NT2/D1 (cell line): ENCODE data around the gene DNAAF2.

ENCODE experiments used
- DNase-seq: peaks from one replicate; pipeline ENCODE4 v3.0.0-alpha.2; 2011; ENCODE audit warnings: low read depth, low spot score
- H3K27me3 ChIP-seq: 2 replicates; pipeline ENCODE4 v1.6.0; 2011; ENCODE audit warnings: mild to moderate bottlenecking; ENCODE audit not compliant: insufficient read length, insufficient read depth
- H3K36me3 ChIP-seq: 2 replicates; pipeline ENCODE4 v1.6.1; 2011; ENCODE audit warnings: mild to moderate bottlenecking, low read length, mixed read lengths; ENCODE audit not compliant: insufficient read depth, insufficient read length
- H3K4me1 ChIP-seq: 2 replicates; pipeline ENCODE4 v1.5.1; 2011; ENCODE audit not compliant: insufficient read depth, insufficient read length
- H3K4me3 ChIP-seq: 2 replicates; pipeline ENCODE4 v1.5.1; 2011; ENCODE audit warnings: low read depth; ENCODE audit not compliant: insufficient read length
- H3K9ac ChIP-seq: 2 replicates; pipeline ENCODE4 v1.6.0; 2011; ENCODE audit warnings: low read depth; ENCODE audit not compliant: insufficient read length
- H3K9me3 ChIP-seq: 2 replicates; pipeline ENCODE4 v1.5.1; 2011; ENCODE audit warnings: mild to moderate bottlenecking, low read length; ENCODE audit not compliant: insufficient read depth
- SUZ12 ChIP-seq: IDR thresholded peaks from 2 replicates; pipeline ENCODE4 v1.6.1; 2011; ENCODE audit not compliant: insufficient read length, insufficient read depth; ENCODE audit errors: extremely low read depth
- YY1 ChIP-seq: IDR thresholded peaks from 2 replicates; pipeline ENCODE4 v1.6.1; 2011; ENCODE audit not compliant: insufficient read length, insufficient read depth
- ZNF274 ChIP-seq: IDR thresholded peaks from 2 replicates; pipeline ENCODE4 v1.6.1; 2011; ENCODE audit warnings: mild to moderate bottlenecking, low read depth, low read length

Gene DNAAF2

GRCh38 chr14:49633640-49634546 lies 1.2 kb downstream of the DNAAF2 start:
- peak overlapping the region; percentile 99 for H3K9ac ChIP-seq
- peaks cover 36% of the 10 kb centered on the region for H3K36me3 ChIP-seq
- no peaks in the 10 kb centered on the region for H3K4me1 ChIP-seq
- H3K4me3 ChIP-seq: peak overlapping the region; percentile 96
- DNase-seq: peak; percentile 90
- no peaks in the 10 kb centered on the region for H3K9me3 ChIP-seq
- TF ChIP-seq SUZ12: no peak
- TF ChIP-seq ZNF274: no peak
- TF ChIP-seq YY1: no peak
- H3K27me3 ChIP-seq: no peaks in the 10 kb centered on the region

GRCh38 chr14:49623941-49624839 lies 10.9 kb downstream of the DNAAF2 start:
- no peaks in the 10 kb centered on the region for H3K4me1 ChIP-seq
- no peak for DNase-seq
- TF ChIP-seq SUZ12: no peak
- TF ChIP-seq YY1: no peak
- no peak for TF ChIP-seq ZNF274
- peaks cover 42% of the 10 kb centered on the region for H3K36me3 ChIP-seq
- no peaks in the 10 kb centered on the region for H3K27me3 ChIP-seq
- no peaks in the 10 kb centered on the region for H3K9me3 ChIP-seq
- no peak overlapping the region for H3K9ac ChIP-seq
- H3K4me3 ChIP-seq: no peak overlapping the region

- Histone ChIP-seq H3K27me3 (no peaks in the 10 kb centered on the region), H3K9ac (no peak overlapping the region), H3K4me1 (no peaks in the 10 kb centered on the region), H3K36me3 (peaks cover 39% of the 10 kb centered on the region), H3K9me3 (no peaks in the 10 kb centered on the region), H3K4me3 (no peak overlapping the region)
- DNase-seq: no peak
- TF ChIP-seq SUZ12: no peak
- TF ChIP-seq YY1: no peak
- TF ChIP-seq ZNF274: no peak
Observed at GRCh38 chr14:49623387-49623786, 11.7 kb downstream of the DNAAF2 start.

GRCh38 chr14:49622022-49622607 lies 12.9 kb downstream of the DNAAF2 start:
- no peaks in the 10 kb centered on the region for H3K9me3 ChIP-seq
- H3K4me1 ChIP-seq: no peaks in the 10 kb centered on the region
- peak overlapping the region; percentile 79 for H3K4me3 ChIP-seq
- H3K27me3 ChIP-seq: no peaks in the 10 kb centered on the region
- H3K9ac ChIP-seq: peak overlapping the region; percentile 87
- H3K36me3 ChIP-seq: peaks cover 45% of the 10 kb centered on the region
- TF ChIP-seq SUZ12 (no peak), ZNF274 (no peak), YY1 (no peak)
- no peak for DNase-seq

GRCh38 chr14:49621114-49621881 lies 13.7 kb downstream of the DNAAF2 start:
- peak overlapping the region; percentile 87 for H3K9ac ChIP-seq
- H3K4me1 ChIP-seq: no peaks in the 10 kb centered on the region
- no peaks in the 10 kb centered on the region for H3K27me3 ChIP-seq
- H3K9me3 ChIP-seq: no peaks in the 10 kb centered on the region
- DNase-seq: no peak
- TF ChIP-seq YY1 (no peak), ZNF274 (no peak), SUZ12 (no peak)
- peak overlapping the region; percentile 79 for H3K4me3 ChIP-seq
- peaks cover 47% of the 10 kb centered on the region for H3K36me3 ChIP-seq
